Gastrocnemius medialis (tissue), 4 donors: Measurements from ENCODE around the gene BTAF1. TPM values are rescaled to one million over a fixed set of nuclear protein-coding genes. Genes with fewer than 3 reads are reported as not detected.
A peak's percentile ranks its signal among the peaks of the same experiment; 100 is the strongest.
"Not testable (repeated sequence)": the region's sequence is repeated elsewhere in the genome, so short reads cannot be mapped to it uniquely, and the experiment has no call there.

ENCODE experiments used
- ATAC-seq, 2 donors: fragments of 150-250 bp; one replicate each; pipeline ENCODE4 v1.9.1; 2016
- DNase-seq, 2 donors: peaks; one replicate each; pipeline ENCODE4 v3.0.0-alpha.2; 2019
- H3K27ac ChIP-seq, 4 donors: fragments of 200-600 bp; sonication (generic); 1 replicate in 1 of 4; 2 replicates in 3 of 4; pipeline ENCODE4 v1.5.1; 2016 to 2018; ENCODE audit warnings: mild to moderate bottlenecking in 2 of 4, moderate library complexity in 1 of 4
- H3K27me3 ChIP-seq, 3 donors: fragments of 200-600 bp; sonication (generic) in 2 of 3; 1 replicate in 1 of 3; 2 replicates in 2 of 3; pipeline versions ENCODE4 v1.5.1 to v1.6.0; 2016 to 2019; ENCODE audit warnings: mild to moderate bottlenecking in 1 of 3, moderate library complexity in 1 of 3
- H3K36me3 ChIP-seq, 2 donors: fragments of 200-600 bp; sonication (generic) in 1 of 2; one replicate each; pipeline ENCODE4 v1.5.1; 2017 to 2018
- H3K4me1 ChIP-seq, 2 donors: fragments of 200-600 bp; sonication (generic) in 1 of 2; one replicate each; pipeline ENCODE4 v1.5.1; 2016 to 2017; ENCODE audit warnings: mild to moderate bottlenecking in 2 of 2
- H3K4me3 ChIP-seq, 4 donors: fragments of 200-600 bp; sonication (generic) in 3 of 4; 1 replicate in 1 of 4; 2 replicates in 3 of 4; pipeline ENCODE4 v1.5.1; 2016 to 2019; ENCODE audit warnings: mild to moderate bottlenecking in 2 of 4
- H3K9me3 ChIP-seq, 3 donors: fragments of 200-600 bp; sonication (generic) in 2 of 3; 1 replicate in 1 of 3; 2 replicates in 2 of 3; pipeline ENCODE4 v1.5.1; 2016 to 2019
- POLR2A ChIP-seq, 2 donors: fragments of 450-650 bp; IDR thresholded peaks; one replicate each; pipeline ENCODE4 v1.6.1; 2017; ENCODE audit warnings: antibody characterized with exemption in 2 of 2, mild to moderate bottlenecking in 2 of 2, moderate library complexity in 2 of 2
- in situ Hi-C, 4 donors: fragments of 200-750 bp; cut with MboI; loops; one replicate each; pipeline versions ENCODE4 v1.15.0 to v1.8.0; 2017; ENCODE audit warnings: low sequenced_read_pairs in 4 of 4
- intact Hi-C: fragments of 100-400 bp; cut with DNase I; formaldehyde crosslinking; loops from one replicate; pipeline ENCODE4 v1.15.1; 2023; ENCODE audit warnings: low total_unique reads
- total RNA-seq, 4 donors: library from RNA; depleted of rRNA; stranded (reverse); fragments of >200 nt; gene quantifications; one replicate each; pipeline versions ENCODE4 v1.1.0 to v1.2.3, GENCODE V29; 2016
- TF ChIP-seq, protein P1 (sequence below), 5 experiments: fragments of 450-650 bp in 3 of 5; fragments of 200-600 bp in 2 of 5; sonication (generic) in 2 of 5; IDR thresholded peaks in 4 of 5; conservative IDR thresholded peaks in 1 of 5; 1 replicate in 4 of 5; 2 replicates in 1 of 5; pipeline ENCODE4 v1.5.1; 2016 to 2019; ENCODE audit warnings: antibody characterized with exemption in 5 of 5, mild to moderate bottlenecking in 3 of 5, moderate library complexity in 3 of 5

BTAF1 gene
- total RNA-seq, 4 donors from 2014 or later = 10.5 to 23.7 (median 11.3) TPM

DNA sequence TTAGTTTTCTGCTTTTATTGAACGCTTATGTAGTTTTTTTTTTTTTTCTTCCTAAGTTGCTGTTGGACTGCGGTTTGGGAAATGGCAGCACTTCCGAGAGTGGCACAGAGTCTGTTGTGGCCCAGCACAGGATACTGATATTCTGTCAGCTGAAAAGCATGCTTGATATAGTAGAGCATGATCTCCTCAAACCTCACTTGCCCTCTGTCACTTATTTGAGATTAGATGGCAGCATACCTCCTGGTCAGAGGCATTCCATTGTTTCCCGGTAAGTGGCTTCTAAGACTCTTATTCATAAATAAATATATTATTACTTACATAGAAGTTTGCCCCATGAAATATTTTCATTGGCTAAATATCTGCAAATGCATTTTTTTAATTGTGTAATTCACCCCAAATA is 101.1 kb downstream of the BTAF1 start:
- no peak for DNase-seq
- H3K27ac ChIP-seq = no peak overlapping the region
- no peak for ATAC-seq
- no peaks in the 10 kb centered on the region for H3K4me1 ChIP-seq
- TF ChIP-seq, protein P1, sequence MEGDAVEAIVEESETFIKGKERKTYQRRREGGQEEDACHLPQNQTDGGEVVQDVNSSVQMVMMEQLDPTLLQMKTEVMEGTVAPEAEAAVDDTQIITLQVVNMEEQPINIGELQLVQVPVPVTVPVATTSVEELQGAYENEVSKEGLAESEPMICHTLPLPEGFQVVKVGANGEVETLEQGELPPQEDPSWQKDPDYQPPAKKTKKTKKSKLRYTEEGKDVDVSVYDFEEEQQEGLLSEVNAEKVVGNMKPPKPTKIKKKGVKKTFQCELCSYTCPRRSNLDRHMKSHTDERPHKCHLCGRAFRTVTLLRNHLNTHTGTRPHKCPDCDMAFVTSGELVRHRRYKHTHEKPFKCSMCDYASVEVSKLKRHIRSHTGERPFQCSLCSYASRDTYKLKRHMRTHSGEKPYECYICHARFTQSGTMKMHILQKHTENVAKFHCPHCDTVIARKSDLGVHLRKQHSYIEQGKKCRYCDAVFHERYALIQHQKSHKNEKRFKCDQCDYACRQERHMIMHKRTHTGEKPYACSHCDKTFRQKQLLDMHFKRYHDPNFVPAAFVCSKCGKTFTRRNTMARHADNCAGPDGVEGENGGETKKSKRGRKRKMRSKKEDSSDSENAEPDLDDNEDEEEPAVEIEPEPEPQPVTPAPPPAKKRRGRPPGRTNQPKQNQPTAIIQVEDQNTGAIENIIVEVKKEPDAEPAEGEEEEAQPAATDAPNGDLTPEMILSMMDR (IDR thresholded peaks at IDR 0.05 in 4 of 5, conservative IDR thresholded peaks at IDR 0.05 in 1 of 5) = no peak
- no peak for TF ChIP-seq POLR2A (IDR thresholded peaks at IDR 0.05)
- no peaks in the 10 kb centered on the region for H3K27me3 ChIP-seq
- H3K36me3 ChIP-seq = peaks cover 0 to 91% of the 10 kb centered on the region in 2 donors
- H3K4me3 ChIP-seq = no peak overlapping the region
- in situ Hi-C loops = loop anchor here in 1 of 4 donors (10.0 kb wide), 1 partner anchor 190 kb away; no protein-coding TSS in a partner anchor
- H3K9me3 ChIP-seq = no peaks in the 10 kb centered on the region
- intact Hi-C loops = no loop called here

DNA sequence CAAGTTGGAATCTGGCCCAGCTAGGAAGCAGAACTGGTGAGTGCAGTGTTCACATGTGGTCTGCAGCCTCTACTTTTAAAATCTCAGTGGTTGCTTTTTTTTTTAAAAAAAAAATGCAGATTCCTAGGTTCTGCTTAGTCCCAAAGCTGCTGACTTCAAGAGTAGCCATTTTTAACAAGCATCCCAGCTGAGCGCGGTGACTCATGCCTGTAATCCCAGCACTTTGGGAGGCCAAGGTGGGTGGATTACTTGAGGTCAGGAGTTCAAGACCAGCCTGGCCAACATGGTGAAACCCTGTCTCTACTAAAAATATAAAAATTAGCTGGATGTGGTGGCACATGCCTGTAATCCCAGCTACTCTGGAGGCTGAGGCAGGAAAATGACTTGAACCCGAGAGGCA is 101.8 kb downstream of the BTAF1 start:
- H3K36me3 ChIP-seq = peaks cover 0 to 89% of the 10 kb centered on the region in 2 donors
- in situ Hi-C loops = loop anchor here in 1 of 4 donors (10.0 kb wide), 1 partner anchor 191 kb away; no protein-coding TSS in a partner anchor
- DNase-seq, H3K4me3 ChIP-seq, H3K27me3 ChIP-seq, ATAC-seq, H3K27ac ChIP-seq, H3K9me3 ChIP-seq, H3K4me1 ChIP-seq, intact Hi-C loops: not testable (repeated sequence)

DNA sequence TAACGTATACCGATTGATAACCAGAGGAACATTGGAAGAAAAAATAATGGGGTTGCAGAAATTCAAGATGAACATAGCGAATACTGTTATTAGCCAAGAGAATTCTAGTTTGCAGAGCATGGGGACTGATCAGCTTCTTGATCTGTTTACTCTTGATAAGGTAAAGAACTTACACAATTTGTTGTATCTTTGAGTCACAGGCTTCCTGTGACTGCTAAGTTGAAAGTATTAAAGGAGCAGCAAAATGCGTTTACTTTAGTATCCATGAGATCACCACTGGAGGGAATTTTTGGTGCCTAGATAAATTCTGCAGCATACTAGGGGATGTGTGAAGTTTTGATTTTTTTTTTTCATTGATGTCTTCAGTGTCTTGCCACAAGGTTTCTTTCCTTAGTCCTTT is 103.6 kb downstream of the BTAF1 start:
- Histone ChIP-seq H3K9me3 (no peaks in the 10 kb centered on the region), H3K36me3 (peaks cover 0 to 93% of the 10 kb centered on the region in 2 donors), H3K27ac (no peak overlapping the region), H3K4me1 (no peaks in the 10 kb centered on the region), H3K27me3 (no peaks in the 10 kb centered on the region), H3K4me3 (no peak overlapping the region)
- TF ChIP-seq, protein P1 (IDR thresholded peaks at IDR 0.05 in 4 of 5, conservative IDR thresholded peaks at IDR 0.05 in 1 of 5) = no peak
- no peak for TF ChIP-seq POLR2A (IDR thresholded peaks at IDR 0.05)
- DNase-seq (no peak), ATAC-seq (no peak)
- intact Hi-C loops = no loop called here
- in situ Hi-C loops = loop anchor here in 1 of 4 donors (10.0 kb wide), 1 partner anchor 192 kb away; no protein-coding TSS in a partner anchor

DNA sequence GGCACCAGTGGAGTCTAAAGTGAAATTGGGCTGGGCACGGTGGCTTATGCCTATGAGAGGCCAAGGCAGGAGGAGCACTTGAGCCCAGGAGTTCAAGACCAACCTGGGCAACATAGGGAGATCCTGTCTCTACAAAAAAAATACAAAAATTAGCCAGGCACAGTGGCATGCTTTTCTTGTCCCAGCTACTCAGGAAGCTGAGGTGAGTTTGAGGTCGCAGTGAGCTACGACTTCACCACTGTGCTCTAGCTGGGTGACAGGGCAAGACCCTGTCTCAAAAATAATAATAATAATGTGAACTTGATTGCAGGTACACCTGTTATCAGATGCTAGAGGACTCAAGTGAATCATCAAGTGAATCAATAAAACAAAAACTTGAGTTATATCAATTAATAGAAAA is 108.0 kb downstream of the BTAF1 start:
- Histone ChIP-seq H3K27me3 (no peaks in the 10 kb centered on the region), H3K27ac (no peak overlapping the region), H3K4me3 (no peak overlapping the region), H3K4me1 (no peaks in the 10 kb centered on the region), H3K36me3 (peaks cover 0 to 60% of the 10 kb centered on the region in 2 donors), H3K9me3 (no peaks in the 10 kb centered on the region)
- TF ChIP-seq POLR2A (IDR thresholded peaks at IDR 0.05) = no peak
- TF ChIP-seq, protein P1 (IDR thresholded peaks at IDR 0.05 in 4 of 5, conservative IDR thresholded peaks at IDR 0.05 in 1 of 5) = no peak
- intact Hi-C loops = no loop called here
- ATAC-seq (no peak), DNase-seq (no peak)
- in situ Hi-C loops = no loop called here

DNA sequence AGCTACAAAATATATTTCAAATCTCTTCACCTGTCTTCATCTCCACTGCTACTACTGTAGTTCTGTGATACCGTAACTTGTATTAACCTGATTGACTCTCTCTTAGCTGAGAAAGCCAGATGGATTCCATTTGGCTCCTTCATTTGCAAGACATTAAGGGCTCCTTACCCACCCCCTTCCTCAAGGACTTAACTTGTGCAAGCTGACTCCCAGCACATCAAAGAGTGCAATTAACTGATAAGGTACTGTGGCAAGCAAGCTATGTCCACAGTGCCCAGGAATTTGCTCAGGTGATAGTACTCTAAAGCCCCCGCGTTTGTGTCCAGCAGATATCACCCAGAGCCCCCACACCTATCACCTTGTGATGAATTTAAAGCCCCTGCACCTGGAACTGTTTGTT is 109.5 kb downstream of the BTAF1 start:
- H3K4me3 ChIP-seq, H3K4me1 ChIP-seq, H3K27ac ChIP-seq, in situ Hi-C loops, H3K9me3 ChIP-seq, DNase-seq, intact Hi-C loops, ATAC-seq, H3K27me3 ChIP-seq: not testable (repeated sequence)
- peaks cover 0 to 46% of the 10 kb centered on the region in 2 donors for H3K36me3 ChIP-seq

DNA sequence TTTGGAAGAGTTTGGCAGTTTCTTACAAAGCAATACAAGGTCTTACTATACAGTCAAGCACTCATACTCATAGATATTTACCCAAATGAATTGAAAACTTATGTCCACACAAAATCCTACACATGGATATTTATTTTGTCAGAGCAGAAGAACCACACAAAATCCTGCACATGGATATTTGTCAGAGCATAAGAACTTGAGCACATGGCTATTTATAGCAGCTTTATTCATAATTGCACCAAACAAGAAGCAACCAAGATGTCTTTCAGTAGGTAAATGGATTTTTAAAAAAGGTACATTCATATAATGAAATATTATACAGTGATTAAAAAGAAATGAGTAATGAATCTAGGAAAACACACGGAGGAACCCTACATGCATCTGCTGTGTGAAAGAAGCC is 115.4 kb downstream of the BTAF1 start:
- TF ChIP-seq, protein P1 (IDR thresholded peaks at IDR 0.05 in 4 of 5, conservative IDR thresholded peaks at IDR 0.05 in 1 of 5) = no peak
- TF ChIP-seq POLR2A (IDR thresholded peaks at IDR 0.05) = no peak
- no peak for DNase-seq
- in situ Hi-C loops = no loop called here

More for the DNA sequence above, 115.4 kb downstream of the BTAF1 start:
- Histone ChIP-seq H3K9me3 (no peaks in the 10 kb centered on the region), H3K27ac (no peak overlapping the region), H3K4me3 (no peak overlapping the region), H3K36me3 (no peaks in the 10 kb centered on the region), H3K27me3 (no peaks in the 10 kb centered on the region), H3K4me1 (peaks cover 0 to 4% of the 10 kb centered on the region in 2 donors)
- peak; percentile 52 to 70 for ATAC-seq
- intact Hi-C loops = no loop called here
